ENCODE measurements around the gene DRC7.
A peak's percentile ranks its signal among the peaks of the same experiment; 100 is the strongest.
"Not testable (repeated sequence)": the region's sequence is repeated elsewhere in the genome, so short reads cannot be mapped to it uniquely, and the experiment has no call there.

Gene DRC7

GRCh38 chr16:57722210-57722499 lies 27.5 kb downstream of the DRC7 start:
- DNase-seq: no peak

DNA sequence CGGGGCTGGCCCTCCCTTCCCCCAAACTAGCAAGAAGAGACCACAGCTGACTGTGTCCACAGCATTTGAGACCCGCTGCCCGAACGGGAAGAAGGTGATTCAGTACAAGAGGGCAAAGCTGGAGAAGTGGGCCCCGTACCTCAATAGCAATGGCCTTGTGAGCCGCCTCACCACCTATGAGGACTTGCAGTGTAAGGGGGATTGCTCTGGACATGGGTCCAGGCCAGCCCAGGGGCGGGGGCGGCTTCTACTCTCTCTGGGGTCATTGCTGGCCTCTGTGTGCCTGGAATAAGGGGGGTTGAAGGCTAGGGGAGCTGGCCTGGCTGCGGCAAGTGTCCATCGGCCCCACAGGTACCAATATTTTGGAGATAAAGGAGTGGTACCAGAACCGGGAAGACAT lies 28.0 kb downstream of the DRC7 start:
- no peak for DNase-seq

GRCh38 chr16:57723170-57723569 lies 28.6 kb downstream of the DRC7 start:
- DNase-seq: no peak

DNA sequence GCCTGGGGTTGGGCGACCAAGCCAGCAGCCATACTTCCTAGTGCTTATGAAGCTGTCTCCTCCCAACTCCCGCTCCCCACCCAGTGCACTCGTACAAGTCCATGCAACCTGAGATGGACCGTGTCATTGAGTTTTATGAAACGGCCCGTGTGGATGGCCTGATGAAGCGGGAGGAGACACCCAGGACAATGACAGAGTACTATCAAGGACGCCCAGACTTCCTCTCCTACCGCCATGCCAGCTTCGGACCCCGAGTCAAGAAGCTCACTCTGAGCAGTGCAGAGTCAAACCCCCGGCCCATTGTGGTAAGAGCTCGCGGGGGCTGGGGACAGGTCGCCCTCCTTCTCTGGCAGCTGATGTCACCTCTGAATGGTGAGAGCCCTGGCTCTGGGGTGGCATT lies 29.9 kb downstream of the DRC7 start:
- DNase-seq: no peak

- DNase-seq: no peak
Measured at GRCh38 chr16:57725151-57725550, 30.5 kb downstream of the DRC7 start.

DNA sequence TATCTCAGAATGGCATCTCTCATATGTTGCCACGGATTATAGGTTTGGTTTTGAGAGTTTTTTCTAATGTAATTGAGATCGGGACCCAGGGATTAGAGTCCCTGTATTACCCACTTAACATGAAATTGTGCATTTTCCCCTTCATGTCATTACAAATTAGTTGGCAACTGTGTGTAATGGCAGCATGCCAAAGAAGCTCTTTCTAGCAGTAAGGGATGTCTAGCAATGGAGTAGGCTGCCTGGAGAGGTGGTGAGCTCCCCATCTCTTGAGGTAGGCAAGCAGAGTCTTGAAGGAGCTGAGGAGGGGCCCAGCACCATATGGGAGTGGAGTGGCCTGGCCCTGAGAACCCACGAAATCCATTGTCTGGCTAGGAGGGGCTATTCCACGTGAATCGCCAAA lies 30.9 kb downstream of the DRC7 start:
- DNase-seq: no peak

GRCh38 chr16:57725976-57726375 lies 31.4 kb downstream of the DRC7 start:
- DNase-seq: no peak

DNA sequence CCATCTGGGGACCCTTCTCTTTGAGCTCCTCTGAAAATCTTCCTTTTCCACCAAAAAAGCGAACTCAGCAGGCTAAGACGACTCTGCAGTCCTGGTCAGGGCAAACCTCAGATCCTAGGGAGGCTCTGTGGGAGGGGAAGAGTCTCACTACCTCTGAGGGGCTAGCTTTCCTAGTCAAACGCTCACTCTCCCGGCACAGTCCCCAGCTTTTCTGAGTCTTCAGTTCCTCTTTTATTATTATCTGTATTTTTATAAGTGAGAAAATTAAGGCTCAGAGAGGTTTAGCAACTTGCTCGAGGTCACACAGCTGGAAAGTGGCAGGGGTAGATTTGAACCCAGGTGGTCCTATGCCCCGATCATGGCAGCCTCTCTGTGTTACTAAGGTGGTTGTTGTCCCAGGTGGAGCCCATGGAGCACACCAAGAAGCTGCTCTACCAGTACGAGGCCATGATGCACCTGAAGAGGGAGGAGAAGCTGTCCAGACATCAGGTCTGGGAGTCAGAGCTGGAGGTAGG lies 31.9 kb downstream of the DRC7 start:
- DNase-seq: no peak

GRCh38 chr16:57727610-57728009 lies 33.0 kb downstream of the DRC7 start:
- no peak for DNase-seq

DNA sequence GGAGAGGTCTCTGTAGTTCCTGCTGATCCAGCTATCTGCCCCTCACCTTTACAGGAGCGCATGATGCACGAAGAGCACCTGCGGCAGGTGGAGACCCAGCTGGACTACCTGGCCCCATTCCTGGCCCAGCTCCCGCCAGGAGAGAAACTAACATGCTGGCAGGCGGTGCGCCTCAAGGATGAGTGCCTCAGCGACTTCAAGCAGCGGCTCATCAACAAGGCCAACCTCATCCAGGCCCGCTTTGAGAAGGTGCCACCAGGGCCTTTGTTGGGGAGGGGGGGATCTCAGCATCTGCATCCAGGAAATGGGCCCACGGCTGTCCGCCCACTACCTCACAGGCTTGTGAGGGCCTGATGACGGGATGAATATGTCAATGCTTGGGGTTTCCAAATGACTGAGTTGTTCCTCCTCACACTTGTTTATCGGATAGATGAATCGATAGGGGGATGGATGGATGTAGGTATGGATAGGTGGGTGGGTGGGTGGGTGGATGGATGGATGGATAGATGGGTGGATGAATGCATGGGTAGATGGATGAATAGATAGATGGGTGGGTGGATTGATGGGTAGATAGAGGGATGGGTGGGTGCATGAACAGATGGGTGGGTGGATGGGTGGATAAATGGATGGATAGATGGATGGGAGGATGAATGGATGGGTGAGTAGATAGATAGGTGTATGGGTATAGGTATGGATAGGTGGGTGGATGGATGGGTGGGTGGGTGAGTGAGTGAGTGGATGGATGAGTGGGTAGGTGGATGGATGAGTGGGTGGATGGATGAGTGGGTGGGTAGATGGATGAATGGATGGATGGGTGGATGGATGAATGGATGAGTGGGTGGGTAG lies 34.0 kb downstream of the DRC7 start:
- no peak for DNase-seq

GRCh38 chr16:57729182-57729484 lies 34.5 kb downstream of the DRC7 start:
- no peak for DNase-seq

GRCh38 chr16:57729852-57730251 lies 35.2 kb downstream of the DRC7 start:
- not testable (repeated sequence) for DNase-seq

GRCh38 chr16:57730771-57731730 lies 36.4 kb downstream of the DRC7 start:
- DNase-seq: no peak

GRCh38 chr16:57732037-57732436 lies 37.4 kb downstream of the DRC7 start:
- DNase-seq: no peak

- DNase-seq: no peak
Measured at GRCh38 chr16:57732714-57733113, 38.1 kb downstream of the DRC7 start.

DNA sequence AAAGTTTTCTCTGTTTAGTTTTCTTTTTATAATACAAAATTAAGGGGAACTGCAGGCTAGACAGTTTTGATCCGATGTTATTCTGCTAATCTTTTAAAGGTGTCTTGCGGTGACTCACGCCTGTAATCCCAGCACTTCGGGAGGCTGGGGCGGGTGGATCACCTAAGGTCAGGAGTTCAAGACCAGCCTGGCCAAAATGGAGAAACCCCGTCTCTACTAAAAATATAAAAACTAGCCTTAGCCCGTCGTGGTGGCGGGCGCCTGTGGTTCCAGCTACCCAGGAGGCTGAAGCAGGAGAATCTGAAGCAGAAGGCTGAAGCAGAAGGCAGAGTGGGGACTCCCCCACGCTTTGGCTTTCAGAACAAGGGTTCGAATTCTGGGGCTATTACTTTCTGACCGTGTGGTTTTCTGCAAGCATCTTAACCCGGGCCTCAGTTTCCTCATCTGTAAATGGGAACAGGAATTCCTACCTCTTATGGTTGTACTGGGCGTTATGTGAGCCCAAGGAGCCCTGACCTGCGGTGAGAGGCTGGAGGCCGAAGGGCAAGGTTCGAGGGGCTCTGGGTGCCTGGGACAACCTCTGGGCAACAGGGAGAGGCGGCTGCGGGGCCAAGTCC lies 39.8 kb downstream of the DRC7 start:
- DNase-seq: no peak

DNA sequence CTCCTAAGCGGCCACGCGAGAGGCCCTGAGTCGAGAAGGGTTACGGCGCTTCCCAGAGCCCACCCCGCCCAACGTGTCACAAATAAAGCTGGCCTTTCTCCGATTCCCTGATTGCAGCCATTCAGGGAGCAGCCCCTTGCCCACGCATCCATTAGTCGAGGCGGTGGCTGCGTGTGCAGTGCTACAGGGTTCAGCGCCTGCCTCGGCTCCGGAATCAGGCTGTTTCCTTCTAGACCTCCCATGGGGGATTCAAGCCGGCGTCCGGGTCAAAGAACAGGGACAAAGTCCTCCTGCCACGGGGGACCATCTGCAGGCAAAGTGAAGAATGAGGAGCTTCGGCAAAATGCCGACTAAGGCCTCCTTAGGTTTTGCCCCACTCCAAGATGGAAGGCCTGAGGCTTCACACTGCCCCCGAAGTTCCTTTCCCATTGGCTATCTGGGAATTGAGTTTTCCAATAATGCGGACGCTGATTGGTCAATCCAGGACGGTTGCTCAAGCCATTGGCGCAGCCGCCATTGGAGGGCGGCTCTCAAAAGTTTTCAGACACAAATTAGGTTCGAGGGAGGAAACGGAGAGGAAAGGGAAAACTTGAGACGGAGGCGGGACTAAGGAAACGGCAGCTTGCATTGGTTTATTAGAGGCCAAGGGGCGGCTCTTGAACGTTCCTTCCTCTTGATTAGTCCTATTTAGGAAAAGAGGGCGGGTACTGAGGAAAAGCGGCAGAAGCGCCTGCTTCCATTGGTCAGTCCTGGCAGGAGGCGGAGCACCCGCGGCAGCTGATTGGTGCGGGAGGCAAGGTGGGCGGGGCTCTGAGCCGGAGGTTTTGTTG lies 40.5 kb downstream of the DRC7 start:
- DNase-seq: peak; percentile 96

GRCh38 chr16:57735755-57736418 lies 41.3 kb downstream of the DRC7 start, which contains the start of gene KATNB1:
TSS of gene KATNB1 (plus strand) at chr16:57735770. CDS start at chr16:57737244, 1,474 bp downstream.
- DNase-seq: no peak

- peak; percentile 32 for DNase-seq
Measured at GRCh38 chr16:57736419-57737351, 42.1 kb downstream of the DRC7 start.

DNA sequence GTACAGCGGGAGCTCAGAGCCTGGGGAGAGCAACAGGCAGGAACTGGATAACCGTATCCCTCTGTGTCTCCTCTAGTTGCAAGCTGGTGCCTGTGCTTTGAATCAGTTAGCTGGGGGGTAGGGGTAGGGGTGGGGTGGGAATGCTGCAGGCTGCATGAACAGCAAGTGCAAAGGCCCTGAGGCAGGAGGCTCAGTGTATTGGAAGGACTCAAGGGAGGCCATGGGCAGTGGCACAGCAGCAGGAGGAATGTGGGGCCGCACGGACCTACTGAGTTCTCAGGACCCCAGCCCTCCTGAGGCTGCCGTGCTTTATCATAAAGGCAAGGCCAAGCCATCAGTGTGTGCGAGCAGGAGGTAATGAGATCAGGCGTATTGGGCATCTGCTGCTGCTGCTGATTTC lies 44.2 kb downstream of the DRC7 start:
- DNase-seq: no peak

All from activated CD4-positive, alpha-beta T cell treated with anti-CD3 and anti-CD28 coated beads, Interleukin-2, amount 50 U/mL, for 1 hour (primary cell).